ENCODE data around the gene XRCC5.

- TF ChIP-seq CTCF (tag by site-specific recombination; IDR thresholded peaks at IDR 0.05), result no peak
- TF ChIP-seq PRDM2 (tag by site-specific recombination; IDR thresholded peaks at IDR 0.05; ENCODE audit: borderline replicate concordance), result no peak
- no peak for TF ChIP-seq ZSCAN30 (tag by site-specific recombination; IDR thresholded peaks at IDR 0.05)
- TF ChIP-seq ZNF214 (tag by site-specific recombination; IDR thresholded peaks at IDR 0.05; ENCODE audit: borderline replicate concordance), result no peak
- TF ChIP-seq ZNF362 (tag by site-specific recombination; IDR thresholded peaks at IDR 0.05), result no peak
- no peak for TF ChIP-seq ZNF639 (tag by site-specific recombination; IDR thresholded peaks at IDR 0.05)
- TF ChIP-seq ZNF335 (tag by site-specific recombination; conservative IDR thresholded peaks at IDR 0.05), result no peak
Measured at GRCh38 chr2:216222650-216223352, 113.7 kb downstream of the XRCC5 start.

Measured in HEK293 (cell line).